ENCODE measurements around the gene RNF223. TPM values are rescaled to one million over a fixed set of nuclear protein-coding genes. Genes with fewer than 3 reads are reported as not detected.

The RNF223 gene
- total RNA-seq, 1 donor from 2014 or later = not detected

GRCh38 chr1:1084372-1085170 lies 10.5 kb upstream of the RNF223 start:
- ATAC-seq (ENCODE audit: low read depth) (no peak), DNase-seq (no peak)
- Mint-ChIP-seq H3K27ac (no peak overlapping the region), H3K9me3 (no peaks in the 10 kb centered on the region), H3K4me1 (peaks cover 4% of the 10 kb centered on the region), H3K4me3 (no peak overlapping the region), H3K27me3 (no peaks in the 10 kb centered on the region), H3K36me3 (ENCODE audit: low read depth) (peaks cover 3% of the 10 kb centered on the region)
- POLR2A ChIA-PET = no interaction called here
- CTCF ChIA-PET = no interaction called here
- intact Hi-C loops (cut with micrococcal nuclease) = no loop called here
- TF ChIP-seq, protein P1, sequence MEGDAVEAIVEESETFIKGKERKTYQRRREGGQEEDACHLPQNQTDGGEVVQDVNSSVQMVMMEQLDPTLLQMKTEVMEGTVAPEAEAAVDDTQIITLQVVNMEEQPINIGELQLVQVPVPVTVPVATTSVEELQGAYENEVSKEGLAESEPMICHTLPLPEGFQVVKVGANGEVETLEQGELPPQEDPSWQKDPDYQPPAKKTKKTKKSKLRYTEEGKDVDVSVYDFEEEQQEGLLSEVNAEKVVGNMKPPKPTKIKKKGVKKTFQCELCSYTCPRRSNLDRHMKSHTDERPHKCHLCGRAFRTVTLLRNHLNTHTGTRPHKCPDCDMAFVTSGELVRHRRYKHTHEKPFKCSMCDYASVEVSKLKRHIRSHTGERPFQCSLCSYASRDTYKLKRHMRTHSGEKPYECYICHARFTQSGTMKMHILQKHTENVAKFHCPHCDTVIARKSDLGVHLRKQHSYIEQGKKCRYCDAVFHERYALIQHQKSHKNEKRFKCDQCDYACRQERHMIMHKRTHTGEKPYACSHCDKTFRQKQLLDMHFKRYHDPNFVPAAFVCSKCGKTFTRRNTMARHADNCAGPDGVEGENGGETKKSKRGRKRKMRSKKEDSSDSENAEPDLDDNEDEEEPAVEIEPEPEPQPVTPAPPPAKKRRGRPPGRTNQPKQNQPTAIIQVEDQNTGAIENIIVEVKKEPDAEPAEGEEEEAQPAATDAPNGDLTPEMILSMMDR (IDR thresholded peaks at IDR 0.05) = no peak

GRCh38 chr1:1083416-1084371 lies 9.6 kb upstream of the RNF223 start:
- DNase-seq (no peak), ATAC-seq (ENCODE audit: low read depth) (no peak)
- ChIA-PET CTCF (no interaction called here), POLR2A (no interaction called here)
- Mint-ChIP-seq H3K27ac (no peak overlapping the region), H3K36me3 (ENCODE audit: low read depth) (peaks cover 3% of the 10 kb centered on the region), H3K9me3 (no peaks in the 10 kb centered on the region), H3K27me3 (no peaks in the 10 kb centered on the region), H3K4me1 (peaks cover 7% of the 10 kb centered on the region), H3K4me3 (no peak overlapping the region)
- intact Hi-C loops (cut with micrococcal nuclease) = no loop called here
- TF ChIP-seq, protein P1 (IDR thresholded peaks at IDR 0.05) = no peak

GRCh38 chr1:1082776-1083415 lies 8.8 kb upstream of the RNF223 start:
- no peak for ATAC-seq (ENCODE audit: low read depth)
- Mint-ChIP-seq H3K27me3 (no peaks in the 10 kb centered on the region), H3K27ac (no peak overlapping the region), H3K4me1 (peaks cover 7% of the 10 kb centered on the region), H3K4me3 (no peak overlapping the region), H3K9me3 (no peaks in the 10 kb centered on the region), H3K36me3 (ENCODE audit: low read depth) (peaks cover 3% of the 10 kb centered on the region)
- TF ChIP-seq, protein P1 (IDR thresholded peaks at IDR 0.05) = no peak
- ChIA-PET CTCF (no interaction called here), POLR2A (no interaction called here)
- intact Hi-C loops (cut with micrococcal nuclease) = no loop called here
- DNase-seq = no peak

GRCh38 chr1:1082239-1082775 lies 8.2 kb upstream of the RNF223 start:
- ChIA-PET POLR2A (no interaction called here), CTCF (no interaction called here)
- no peak for ATAC-seq (ENCODE audit: low read depth)
- Mint-ChIP-seq H3K4me3 (no peak overlapping the region), H3K27ac (no peak overlapping the region), H3K4me1 (peaks cover 7% of the 10 kb centered on the region), H3K36me3 (ENCODE audit: low read depth) (peaks cover 3% of the 10 kb centered on the region), H3K9me3 (no peaks in the 10 kb centered on the region), H3K27me3 (no peaks in the 10 kb centered on the region)
- TF ChIP-seq, protein P1 (IDR thresholded peaks at IDR 0.05) = no peak
- no peak for DNase-seq
- intact Hi-C loops (cut with micrococcal nuclease) = no loop called here

Data from activated B cell treated with CpG ODN at 0.5 μM for 24 hours (primary cell).